Astrocyte of the cerebellum (primary cell): Measurements from ENCODE around the gene TMCC2.

Experiments
- DNase-seq: peaks from one replicate; pipeline ENCODE4 v3.0.0-alpha.2; 2011; ENCODE audit warnings: low read depth
- H3K4me3 ChIP-seq: 2 replicates; pipeline ENCODE4 v1.5.1; 2011; ENCODE audit warnings: mild to moderate bottlenecking, low read depth, low read length, moderate library complexity
- in situ Hi-C: cut with HindIII; loops from 2 replicates; pipeline ENCODE4 v1.10.0; 2017; ENCODE audit warnings: low sequenced_read_pairs
- TF ChIP-seq, protein P1 (sequence below): IDR thresholded peaks from 2 replicates; pipeline ENCODE4 v1.5.1; 2012; ENCODE audit warnings: low read length, low read depth, moderate library complexity, mild to moderate bottlenecking; ENCODE audit errors: missing control alignments

The TMCC2 gene

DNA sequence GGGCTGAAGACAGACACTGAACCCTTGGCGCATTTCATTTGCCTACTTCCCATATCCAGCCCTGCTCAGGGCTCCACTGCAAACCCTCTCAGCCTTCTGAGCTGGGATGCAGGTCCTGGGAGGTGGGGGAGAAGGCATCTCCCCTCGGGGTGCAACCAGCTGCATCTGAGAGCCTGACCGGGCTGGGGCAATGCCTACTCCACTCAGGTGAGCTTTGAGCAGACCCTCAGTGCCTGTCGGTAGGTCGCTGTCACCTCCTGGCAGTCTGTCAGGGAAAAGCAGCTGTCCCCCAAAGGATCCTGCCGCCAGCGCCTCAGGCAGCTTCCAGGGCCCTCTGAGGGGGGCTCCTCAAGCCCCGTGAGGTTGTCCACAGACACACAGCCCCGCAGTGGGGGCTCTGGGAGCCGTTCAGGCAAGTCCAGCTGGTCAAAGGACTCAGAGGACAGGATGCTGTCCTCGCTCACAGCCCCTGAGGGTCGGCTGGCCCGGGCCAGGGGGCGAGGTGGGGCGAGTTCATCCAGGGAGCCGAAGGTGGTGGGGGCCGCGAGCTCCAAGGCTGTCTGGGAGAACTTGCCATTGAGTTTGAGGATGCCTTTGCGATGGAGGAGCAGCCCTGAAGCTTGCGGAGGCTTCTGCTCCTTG, 75.6 kb downstream of the TMCC2 start:
- H3K4me3 ChIP-seq, result no peak overlapping the region
- TF ChIP-seq, protein P1, sequence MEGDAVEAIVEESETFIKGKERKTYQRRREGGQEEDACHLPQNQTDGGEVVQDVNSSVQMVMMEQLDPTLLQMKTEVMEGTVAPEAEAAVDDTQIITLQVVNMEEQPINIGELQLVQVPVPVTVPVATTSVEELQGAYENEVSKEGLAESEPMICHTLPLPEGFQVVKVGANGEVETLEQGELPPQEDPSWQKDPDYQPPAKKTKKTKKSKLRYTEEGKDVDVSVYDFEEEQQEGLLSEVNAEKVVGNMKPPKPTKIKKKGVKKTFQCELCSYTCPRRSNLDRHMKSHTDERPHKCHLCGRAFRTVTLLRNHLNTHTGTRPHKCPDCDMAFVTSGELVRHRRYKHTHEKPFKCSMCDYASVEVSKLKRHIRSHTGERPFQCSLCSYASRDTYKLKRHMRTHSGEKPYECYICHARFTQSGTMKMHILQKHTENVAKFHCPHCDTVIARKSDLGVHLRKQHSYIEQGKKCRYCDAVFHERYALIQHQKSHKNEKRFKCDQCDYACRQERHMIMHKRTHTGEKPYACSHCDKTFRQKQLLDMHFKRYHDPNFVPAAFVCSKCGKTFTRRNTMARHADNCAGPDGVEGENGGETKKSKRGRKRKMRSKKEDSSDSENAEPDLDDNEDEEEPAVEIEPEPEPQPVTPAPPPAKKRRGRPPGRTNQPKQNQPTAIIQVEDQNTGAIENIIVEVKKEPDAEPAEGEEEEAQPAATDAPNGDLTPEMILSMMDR, result no peak
- in situ Hi-C loops, result no loop called here
- DNase-seq, result no peak

DNA sequence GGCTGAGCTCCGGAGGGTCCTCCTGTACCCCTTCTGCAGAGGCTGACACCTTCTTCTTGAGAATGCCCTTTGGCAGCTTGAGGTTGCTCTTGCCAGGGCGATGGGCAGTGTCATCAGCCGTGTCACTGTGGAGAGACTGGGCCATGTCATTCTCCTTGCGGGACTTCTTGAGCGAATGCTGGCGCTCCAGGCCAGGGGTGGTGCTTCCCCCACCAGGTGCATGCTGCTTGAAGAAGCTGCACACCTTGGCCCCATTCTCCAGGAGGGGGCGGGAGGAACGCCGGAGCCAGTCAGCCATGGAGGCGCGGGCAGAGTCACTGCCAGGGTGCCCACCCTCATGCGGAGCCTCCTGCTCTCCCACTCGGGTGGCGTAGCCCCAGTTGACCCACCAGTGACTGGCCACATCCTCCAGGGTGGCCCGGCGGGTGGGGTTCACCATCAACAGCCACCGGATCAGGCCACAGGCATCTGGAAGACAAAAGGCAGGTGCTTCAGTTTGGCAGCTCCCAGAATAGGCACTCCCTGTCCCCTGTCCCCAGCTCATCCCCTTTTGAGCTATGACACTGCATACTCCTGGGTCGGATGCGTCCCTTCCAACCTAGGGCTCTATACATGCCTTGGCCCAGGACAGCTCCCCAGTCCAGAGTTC, 76.4 kb downstream of the TMCC2 start:
- in situ Hi-C loops, result no loop called here
- DNase-seq, result no peak
- TF ChIP-seq, protein P1, result no peak
- H3K4me3 ChIP-seq, result no peak overlapping the region

DNA sequence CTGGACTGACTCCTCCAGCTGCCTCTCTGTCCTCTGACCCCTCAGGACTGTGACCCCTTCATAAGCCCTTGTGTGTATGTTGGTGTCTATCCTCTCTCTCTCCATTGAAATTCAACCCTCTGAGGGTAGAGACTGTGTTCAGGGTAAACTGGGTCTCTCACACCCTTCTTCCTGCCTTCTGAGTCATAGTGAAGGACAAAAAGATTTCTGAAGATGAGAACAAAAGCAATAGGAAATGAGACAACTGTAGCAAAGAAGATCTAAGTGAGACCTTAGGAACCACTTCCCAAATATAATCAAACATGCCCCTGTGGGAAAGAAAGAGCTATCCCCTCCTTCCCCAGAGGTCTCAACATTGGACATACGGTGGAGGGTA, 76.9 kb downstream of the TMCC2 start:
- DNase-seq, result no peak
- in situ Hi-C loops, result no loop called here

DNA sequence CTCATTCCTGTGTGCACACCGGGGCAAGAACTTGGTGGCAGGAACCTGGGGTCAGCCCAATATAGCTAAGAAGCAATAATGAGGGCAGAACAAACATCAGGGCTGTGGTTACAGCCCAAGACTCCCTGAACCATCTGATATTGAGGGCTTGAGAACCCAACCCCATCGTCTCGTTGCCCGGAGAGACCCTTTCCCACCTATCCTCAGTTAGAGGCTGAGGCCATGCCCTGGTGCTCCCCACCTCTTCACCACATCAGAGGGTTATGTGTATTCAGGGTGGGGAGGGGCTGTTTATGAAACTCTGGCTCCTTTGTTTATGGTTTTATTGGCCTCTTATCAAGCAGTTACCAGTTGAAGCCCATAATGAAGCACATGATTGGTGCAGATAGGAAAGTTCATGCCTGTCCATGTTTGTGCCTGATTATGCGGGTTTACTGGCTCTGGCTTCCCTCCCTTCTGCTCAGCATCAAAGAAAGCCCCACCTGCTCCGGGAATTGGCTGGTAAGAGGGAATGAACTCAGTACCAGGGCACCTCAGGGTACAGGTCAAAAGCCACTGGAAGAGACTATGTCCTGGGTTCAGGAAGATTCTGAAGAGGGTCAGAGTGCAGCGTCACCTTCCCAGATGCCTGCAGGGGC, 79.3 kb downstream of the TMCC2 start:
- H3K4me3 ChIP-seq, result no peak overlapping the region
- in situ Hi-C loops, result no loop called here
- TF ChIP-seq, protein P1, result no peak
- no peak for DNase-seq

More for the DNA sequence above, 76.9 kb downstream of the TMCC2 start:
- TF ChIP-seq, protein P1, result no peak
- no peak overlapping the region for H3K4me3 ChIP-seq

DNA sequence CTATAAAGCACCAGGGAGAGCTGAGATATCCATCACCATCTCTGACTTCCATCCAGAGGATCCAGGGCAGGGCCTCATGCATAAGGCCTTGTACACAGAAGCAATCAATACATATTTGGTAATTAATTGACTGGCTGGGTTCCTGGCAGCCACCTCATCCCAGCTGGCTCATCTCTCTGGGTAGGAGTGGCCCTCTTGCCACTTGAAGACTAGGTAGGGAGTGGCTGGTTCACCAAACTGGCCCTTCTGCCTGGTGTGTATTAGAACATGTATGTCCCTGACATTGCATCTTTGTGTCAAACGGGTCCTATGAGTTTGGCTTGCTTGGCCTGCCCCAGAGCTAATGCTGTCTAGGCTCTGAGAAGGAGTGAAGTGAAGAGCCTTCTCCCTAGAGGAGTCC, 82.0 kb downstream of the TMCC2 start:
- no peak overlapping the region for H3K4me3 ChIP-seq
- TF ChIP-seq, protein P1, result no peak
- no peak for DNase-seq
- in situ Hi-C loops, result no loop called here

DNA sequence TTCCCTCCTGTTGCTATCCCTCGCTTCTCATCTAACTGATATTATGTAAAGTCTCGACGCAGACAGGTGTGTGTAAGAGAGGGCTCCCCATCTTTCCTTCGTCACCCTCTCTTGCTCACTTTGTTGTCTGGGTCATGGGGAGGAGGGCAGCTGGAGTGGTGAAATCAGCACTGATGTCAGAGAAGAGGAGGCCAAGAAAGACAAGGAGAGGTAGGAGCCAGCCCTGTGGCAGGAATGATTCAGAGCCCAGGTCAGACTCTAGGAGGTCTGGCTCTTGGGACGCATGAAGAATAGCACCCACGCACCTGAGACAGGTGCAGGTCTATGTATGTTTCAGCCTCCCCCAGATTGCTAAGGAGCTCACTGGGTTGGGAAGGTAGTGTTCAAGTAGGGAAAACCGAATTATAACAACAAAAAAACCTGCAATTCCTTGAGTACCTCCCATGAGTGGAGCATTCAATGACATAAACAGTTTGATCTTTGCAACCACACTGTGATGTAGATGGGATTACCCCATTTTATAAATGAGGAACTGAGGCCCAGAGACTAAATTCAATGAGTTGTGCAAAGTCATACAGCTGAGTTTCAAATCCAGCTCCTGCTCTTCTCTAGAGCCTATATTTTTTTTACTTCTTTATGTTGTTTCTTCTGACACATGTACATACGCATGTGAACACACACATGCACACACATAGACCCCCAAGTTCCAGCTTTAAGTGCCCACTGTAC, 83.4 kb downstream of the TMCC2 start:
- in situ Hi-C loops, result no loop called here
- TF ChIP-seq, protein P1, result no peak
- no peak overlapping the region for H3K4me3 ChIP-seq
- no peak for DNase-seq
